Karpas-422 (cell line): ENCODE results near the gene NCKAP5L. TPM values are rescaled to one million over a fixed set of nuclear protein-coding genes. Genes with fewer than 3 reads are reported as not detected.
A peak's percentile ranks its signal among the peaks of the same experiment; 100 is the strongest.

Experiments used
- DNase-seq: peaks from one replicate; pipeline ENCODE4 v3.0.0-alpha.2; 2015
- H2AFZ ChIP-seq: fragments of 200-600 bp; sonication (generic); 2 replicates; pipeline ENCODE4 v1.6.1; 2014; ENCODE audit warnings: antibody characterized with exemption, low read length, mixed read lengths
- H3K27ac ChIP-seq: fragments of 200-600 bp; sonication (generic); 2 replicates; pipeline ENCODE4 v1.5.1; 2014; ENCODE audit warnings: mild to moderate bottlenecking, low read length, moderate library complexity
- H3K27me3 ChIP-seq: fragments of 200-600 bp; sonication (generic); 2 replicates; pipeline ENCODE4 v1.6.1; 2014; ENCODE audit warnings: low read length, mixed read lengths
- H3K36me3 ChIP-seq: fragments of 200-600 bp; sonication (generic); 2 replicates; pipeline ENCODE4 v1.6.1; 2014; ENCODE audit warnings: low read length, mixed read lengths; ENCODE audit not compliant: insufficient read depth
- H3K4me1 ChIP-seq: fragments of 200-600 bp; sonication (generic); 2 replicates; pipeline ENCODE4 v1.6.1; 2014; ENCODE audit warnings: mild to moderate bottlenecking, low read length, mixed read lengths
- H3K4me2 ChIP-seq: fragments of 200-600 bp; sonication (generic); 2 replicates; pipeline ENCODE4 v1.6.1; 2014; ENCODE audit warnings: low read length, low read depth, mild to moderate bottlenecking; ENCODE audit not compliant: poor library complexity, severe bottlenecking
- H3K4me3 ChIP-seq: fragments of 200-600 bp; sonication (generic); 2 replicates; pipeline ENCODE4 v1.5.1; 2014; ENCODE audit warnings: mild to moderate bottlenecking, antibody characterized with exemption, low read length, mixed read lengths
- H3K79me2 ChIP-seq: fragments of 200-600 bp; sonication (generic); 2 replicates; pipeline ENCODE4 v1.6.1; 2014; ENCODE audit warnings: mild to moderate bottlenecking, low read length, mixed read lengths
- H3K9ac ChIP-seq: fragments of 200-600 bp; sonication (generic); 2 replicates; pipeline ENCODE4 v1.6.0; 2014; ENCODE audit warnings: low read length
- H3K9me2 ChIP-seq: fragments of 200-600 bp; sonication (generic), shearing (Covaris generic); replicated peaks from 2 replicates; pipeline ENCODE4 v1.6.0; 2014; ENCODE audit warnings: mild to moderate bottlenecking, low read length, moderate library complexity; ENCODE audit not compliant: insufficient read depth
- H3K9me3 ChIP-seq: fragments of 300-700, 200-600 bp; sonication (generic); 2 replicates; pipeline ENCODE4 v1.6.1; 2014; ENCODE audit warnings: low read length, mixed read lengths
- H4K20me1 ChIP-seq: fragments of 200-600 bp; sonication (generic); 2 replicates; pipeline ENCODE4 v1.6.1; 2014; ENCODE audit warnings: mild to moderate bottlenecking, antibody characterized with exemption, low read length, low read depth; ENCODE audit not compliant: insufficient read depth
- total RNA-seq: library from RNA; depleted of rRNA; stranded (reverse); fragments of >200 nt; shearing (Covaris generic); gene quantifications from 2 replicates; pipeline ENCODE4 v1.2.3, GENCODE V29; 2014; ENCODE audit warnings: low replicate concordance

Gene NCKAP5L
- total RNA-seq, 1 experiment from 2014 or later = 17.3 TPM

- Histone ChIP-seq H3K9ac (no peak overlapping the region), H3K4me3 (no peak overlapping the region), H3K27me3 (no peaks in the 10 kb centered on the region), H3K36me3 (no peaks in the 10 kb centered on the region), H3K27ac (no peak overlapping the region), H3K79me2 (no peaks in the 10 kb centered on the region), H2AFZ (no peak overlapping the region), H3K4me1 (peaks cover 11% of the 10 kb centered on the region), H3K4me2 (no peak overlapping the region), H4K20me1 (no peaks in the 10 kb centered on the region), H3K9me2 (no peaks in the 10 kb centered on the region), H3K9me3 (no peaks in the 10 kb centered on the region)
- DNase-seq = no peak
Observed at GRCh38 chr12:49832836-49833421, 4.7 kb upstream of the NCKAP5L start.

- Histone ChIP-seq H3K36me3 (no peaks in the 10 kb centered on the region), H3K4me1 (peaks cover 21% of the 10 kb centered on the region), H3K4me2 (no peak overlapping the region), H3K27ac (no peak overlapping the region), H3K9me2 (no peaks in the 10 kb centered on the region), H3K4me3 (no peak overlapping the region), H3K9ac (no peak overlapping the region), H3K9me3 (no peaks in the 10 kb centered on the region), H2AFZ (no peak overlapping the region), H3K27me3 (no peaks in the 10 kb centered on the region), H3K79me2 (peaks cover 11% of the 10 kb centered on the region), H4K20me1 (peaks cover 8% of the 10 kb centered on the region; the same call in 1 of the 2 replicates)
- DNase-seq = no peak
Observed at GRCh38 chr12:49831717-49832116, 3.5 kb upstream of the NCKAP5L start.

- peak overlapping the region; percentile 84 for H3K4me2 ChIP-seq
- no peaks in the 10 kb centered on the region for H3K9me3 ChIP-seq
- H3K27me3 ChIP-seq = no peaks in the 10 kb centered on the region
- peaks cover 43% of the 10 kb centered on the region for H3K4me1 ChIP-seq
- H3K79me2 ChIP-seq = peaks cover 51% of the 10 kb centered on the region
- H3K4me3 ChIP-seq = peak overlapping the region; percentile 89
- no peak overlapping the region for H3K27ac ChIP-seq
- H3K9me2 ChIP-seq = no peaks in the 10 kb centered on the region
- H4K20me1 ChIP-seq = peaks cover 27% of the 10 kb centered on the region
- no peak overlapping the region for H2AFZ ChIP-seq
- H3K36me3 ChIP-seq = no peaks in the 10 kb centered on the region
- H3K9ac ChIP-seq = peak overlapping the region; percentile 71
- DNase-seq = peak; percentile 67
Observed at GRCh38 chr12:49827401-49828099, 663 bp downstream of the NCKAP5L start.

GRCh38 chr12:49827051-49827400 is 1.2 kb downstream of the NCKAP5L start:
- Histone ChIP-seq H4K20me1 (peaks cover 27% of the 10 kb centered on the region), H3K4me3 (peak overlapping the region; percentile 89), H3K36me3 (no peaks in the 10 kb centered on the region), H3K79me2 (peaks cover 56% of the 10 kb centered on the region), H3K9me2 (no peaks in the 10 kb centered on the region), H3K4me1 (peaks cover 46% of the 10 kb centered on the region), H2AFZ (no peak overlapping the region), H3K27ac (no peak overlapping the region), H3K9me3 (no peaks in the 10 kb centered on the region), H3K4me2 (peak overlapping the region; percentile 84), H3K9ac (peak overlapping the region; percentile 71), H3K27me3 (no peaks in the 10 kb centered on the region)
- no peak for DNase-seq

GRCh38 chr12:49825971-49826421 is 2.2 kb downstream of the NCKAP5L start:
- peaks cover 66% of the 10 kb centered on the region for H3K79me2 ChIP-seq
- no peak overlapping the region for H3K27ac ChIP-seq
- peaks cover 56% of the 10 kb centered on the region for H3K4me1 ChIP-seq
- no peak for DNase-seq
- H3K9me2 ChIP-seq = no peaks in the 10 kb centered on the region
- no peak overlapping the region for H3K4me3 ChIP-seq
- peak overlapping the region; percentile 17 for H3K9ac ChIP-seq
- peak overlapping the region; percentile 84 for H3K4me2 ChIP-seq
- H3K9me3 ChIP-seq = no peaks in the 10 kb centered on the region
- no peaks in the 10 kb centered on the region for H3K36me3 ChIP-seq
- no peak overlapping the region for H2AFZ ChIP-seq
- no peaks in the 10 kb centered on the region for H3K27me3 ChIP-seq
- H4K20me1 ChIP-seq = peaks cover 27% of the 10 kb centered on the region

GRCh38 chr12:49825360-49825970 is 2.7 kb downstream of the NCKAP5L start:
- Histone ChIP-seq H3K79me2 (peaks cover 71% of the 10 kb centered on the region), H3K27me3 (no peaks in the 10 kb centered on the region), H3K4me3 (no peak overlapping the region), H3K4me1 (peaks cover 61% of the 10 kb centered on the region), H3K27ac (0 out of 2 replicates have a peak overlapping the region, but pooled peaks have one; percentile 11), H4K20me1 (peaks cover 27% of the 10 kb centered on the region), H2AFZ (no peak overlapping the region), H3K36me3 (no peaks in the 10 kb centered on the region), H3K4me2 (peak overlapping the region; percentile 84), H3K9ac (peak overlapping the region; percentile 17; the same call in 1 of the 2 replicates), H3K9me3 (no peaks in the 10 kb centered on the region), H3K9me2 (no peaks in the 10 kb centered on the region)
- peak; percentile 59 for DNase-seq

- Histone ChIP-seq H4K20me1 (peaks cover 27% of the 10 kb centered on the region), H3K9ac (peak overlapping the region; percentile 17; the same call in 1 of the 2 replicates), H3K4me3 (no peak overlapping the region), H3K9me3 (no peaks in the 10 kb centered on the region), H3K4me1 (peaks cover 61% of the 10 kb centered on the region), H3K79me2 (peaks cover 73% of the 10 kb centered on the region), H3K9me2 (no peaks in the 10 kb centered on the region), H3K27me3 (no peaks in the 10 kb centered on the region), H3K4me2 (peak overlapping the region; percentile 84), H2AFZ (no peak overlapping the region), H3K36me3 (no peaks in the 10 kb centered on the region), H3K27ac (0 out of 2 replicates have a peak overlapping the region, but pooled peaks have one; percentile 11)
- no peak for DNase-seq
Observed at GRCh38 chr12:49824895-49825294, 3.3 kb downstream of the NCKAP5L start.

GRCh38 chr12:49824416-49824815 is 3.8 kb downstream of the NCKAP5L start:
- H3K36me3 ChIP-seq = no peaks in the 10 kb centered on the region
- no peak overlapping the region for H3K4me2 ChIP-seq
- DNase-seq = no peak
- H4K20me1 ChIP-seq = peaks cover 27% of the 10 kb centered on the region
- 0 out of 2 replicates have a peak overlapping the region, but pooled peaks have one; percentile 11 for H3K27ac ChIP-seq
- no peak overlapping the region for H3K9ac ChIP-seq
- no peaks in the 10 kb centered on the region for H3K9me3 ChIP-seq
- H3K4me1 ChIP-seq = peaks cover 59% of the 10 kb centered on the region
- H3K4me3 ChIP-seq = no peak overlapping the region
- no peaks in the 10 kb centered on the region for H3K27me3 ChIP-seq
- peaks cover 78% of the 10 kb centered on the region for H3K79me2 ChIP-seq
- no peak overlapping the region for H2AFZ ChIP-seq
- no peaks in the 10 kb centered on the region for H3K9me2 ChIP-seq
